Astrocyte of the cerebellum (primary cell): ENCODE measurements around the gene TIMM21.
A peak's percentile ranks its signal among the peaks of the same experiment; 100 is the strongest.

Experiments used
- DNase-seq: peaks from one replicate; pipeline ENCODE4 v3.0.0-alpha.2; 2011; ENCODE audit warnings: low read depth
- H3K4me3 ChIP-seq: 2 replicates; pipeline ENCODE4 v1.5.1; 2011; ENCODE audit warnings: mild to moderate bottlenecking, low read depth, low read length, moderate library complexity
- CTCF ChIP-seq: IDR thresholded peaks from 2 replicates; pipeline ENCODE4 v1.5.1; 2012; ENCODE audit warnings: low read length, low read depth, moderate library complexity, mild to moderate bottlenecking; ENCODE audit errors: missing control alignments
- in situ Hi-C: cut with HindIII; loops from 2 replicates; pipeline ENCODE4 v1.10.0; 2017; ENCODE audit warnings: low sequenced_read_pairs

Gene TIMM21

GRCh38 chr18:74190086-74190485 is 41.8 kb downstream of the TIMM21 start:
- H3K4me3 ChIP-seq, result no peak overlapping the region
- TF ChIP-seq CTCF, result no peak
- in situ Hi-C loops, result loop anchor here (25.0 kb wide), 2 partner anchors 147 to 272 kb away; partner anchors contain the start of gene DIPK1C
- no peak for DNase-seq

- DNase-seq, result no peak
- in situ Hi-C loops, result loop anchor here (25.0 kb wide), 2 partner anchors 146 to 271 kb away; partner anchors contain the start of gene DIPK1C
- no peak for TF ChIP-seq CTCF
- H3K4me3 ChIP-seq, result no peak overlapping the region
These were observed 43.3 kb downstream of the TIMM21 start for GRCh38 chr18:74191577-74191976.

- DNase-seq, result no peak
- H3K4me3 ChIP-seq, result no peak overlapping the region
- in situ Hi-C loops, result loop anchor here (25.0 kb wide), 2 partner anchors 143 to 268 kb away; partner anchors contain the start of gene DIPK1C
- TF ChIP-seq CTCF, result no peak
These were observed 46.4 kb downstream of the TIMM21 start for GRCh38 chr18:74194691-74195090.

DNA sequence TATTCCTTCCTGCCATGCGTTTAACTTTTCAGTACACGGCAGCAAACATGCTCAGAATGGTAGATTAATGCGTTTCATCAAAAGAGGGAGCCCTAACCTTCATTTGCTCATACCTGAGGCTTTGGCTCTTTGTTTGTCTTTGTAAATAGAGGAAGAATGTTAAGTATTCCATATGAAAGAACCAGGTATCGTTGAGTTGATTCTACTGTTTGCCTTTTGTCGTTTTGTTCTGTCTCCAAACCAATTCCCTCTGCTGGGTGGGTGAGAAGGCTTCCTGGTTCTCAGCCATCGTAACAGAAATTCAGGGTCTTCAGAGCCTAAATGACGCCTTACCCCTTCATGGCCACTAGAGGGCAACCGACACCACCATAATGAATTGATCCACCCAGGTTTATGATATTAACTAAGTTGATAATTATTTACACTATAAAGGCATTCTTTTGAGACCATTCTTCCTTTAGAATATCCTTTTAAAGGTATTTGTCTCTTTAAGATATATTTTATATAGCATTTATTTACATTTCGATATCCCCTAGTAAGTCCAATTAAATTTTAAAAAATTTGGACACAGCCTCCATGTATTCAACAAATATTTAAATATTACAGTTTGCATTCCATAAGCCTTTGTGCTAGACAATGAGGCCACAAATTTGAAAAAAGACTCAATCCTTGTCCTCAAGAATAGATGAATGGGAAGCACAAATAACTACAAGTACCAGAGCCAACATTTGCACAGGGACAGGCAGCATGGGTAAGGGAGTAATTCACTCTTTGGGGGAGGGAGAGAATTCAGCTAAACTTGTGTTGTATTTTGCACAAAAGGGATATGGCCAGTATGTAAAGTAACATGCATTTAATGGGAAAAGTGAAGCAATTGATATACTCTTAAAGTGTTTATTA is 48.1 kb downstream of the TIMM21 start:
- peak; percentile 52 for DNase-seq
- peak overlapping the region; percentile 20 for H3K4me3 ChIP-seq
- peak; percentile 87 for TF ChIP-seq CTCF
- in situ Hi-C loops, result loop anchor here (25.0 kb wide), 2 partner anchors 141 to 266 kb away; partner anchors contain the start of gene DIPK1C

GRCh38 chr18:74197705-74198341 is 49.5 kb downstream of the TIMM21 start:
- TF ChIP-seq CTCF, result no peak
- in situ Hi-C loops, result loop anchor here (25.0 kb wide), 2 partner anchors 139 to 264 kb away; partner anchors contain the start of gene DIPK1C
- H3K4me3 ChIP-seq, result no peak overlapping the region
- DNase-seq, result no peak

DNA sequence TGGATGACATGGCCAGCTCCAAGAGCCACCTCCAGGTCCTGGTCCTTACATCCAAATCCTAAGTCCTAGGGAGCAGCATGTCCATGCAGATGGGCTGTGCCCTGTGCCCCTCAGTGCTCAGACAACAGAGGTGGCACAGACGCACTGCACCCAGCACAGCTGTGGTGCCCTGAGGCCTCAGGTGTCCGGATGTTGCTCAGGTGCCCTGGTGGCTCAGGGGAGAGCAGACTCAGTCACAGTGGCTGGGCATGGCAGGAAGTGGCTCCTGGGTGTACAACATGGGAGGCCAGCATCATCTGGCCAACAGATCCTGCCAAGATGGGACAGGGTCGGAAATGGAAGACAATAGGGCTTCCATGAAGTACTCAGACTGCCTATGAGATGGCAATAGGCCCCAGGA is 50.1 kb downstream of the TIMM21 start:
- in situ Hi-C loops, result loop anchor here (25.0 kb wide), 2 partner anchors 139 to 264 kb away; partner anchors contain the start of gene DIPK1C
- TF ChIP-seq CTCF, result no peak
- no peak for DNase-seq
- H3K4me3 ChIP-seq, result no peak overlapping the region
